Bronchial epithelial cell (primary cell): Measurements from ENCODE around the gene NAV1. TPM values are rescaled to one million over a fixed set of nuclear protein-coding genes. Genes with fewer than 3 reads are reported as not detected.
"Not testable (repeated sequence)": the region's sequence is repeated elsewhere in the genome, so short reads cannot be mapped to it uniquely, and the experiment has no call there.

Experiments used
- DNase-seq: peaks from one replicate; pipeline ENCODE4 v3.0.0-alpha.2; 2010; ENCODE audit warnings: low read depth
- FAIRE-seq: peaks from 2 replicates; lab custom pipeline; 2011; peaks lifted over from hg19 to GRCh38; lab: Jason Lieb, UNC
- H3K27me3 ChIP-seq: 2 replicates; pipeline ENCODE4 v1.5.1; 2011; ENCODE audit warnings: low read length; ENCODE audit not compliant: control insufficient read depth, insufficient read depth
- H3K36me3 ChIP-seq: 2 replicates; pipeline ENCODE4 v1.5.1; 2011; ENCODE audit warnings: low read length; ENCODE audit not compliant: control insufficient read depth, insufficient read depth
- H3K4me3 ChIP-seq: 2 replicates; pipeline ENCODE4 v1.5.1; 2011; ENCODE audit warnings: mild to moderate bottlenecking, low read depth, low read length, control low read depth
- CTCF ChIP-seq: IDR thresholded peaks from 2 replicates; pipeline ENCODE4 v1.5.1; 2011; ENCODE audit warnings: mild to moderate bottlenecking, moderate library complexity, low read length, control low read depth, inconsistent platforms; ENCODE audit not compliant: insufficient read depth, severe bottlenecking
- total RNA-seq: library from RNA; depleted of rRNA; stranded (reverse); fragments of >200 nt; gene quantifications from 2 replicates; pipeline ENCODE4 v1.2.1, GENCODE V29; 2014

The NAV1 gene
- total RNA-seq, 1 donor from 2014 or later, result 1.6 TPM

- no peak for TF ChIP-seq CTCF
- no peak for FAIRE-seq
- Histone ChIP-seq H3K27me3 (no peaks in the 10 kb centered on the region), H3K36me3 (no peaks in the 10 kb centered on the region), H3K4me3 (no peak overlapping the region)
- no peak for DNase-seq
Measured at GRCh38 chr1:201515062-201515750, 23.7 kb upstream of the NAV1 start.

- Histone ChIP-seq H3K27me3 (no peaks in the 10 kb centered on the region), H3K4me3 (no peak overlapping the region), H3K36me3 (no peaks in the 10 kb centered on the region)
- DNase-seq (peak; percentile 78), FAIRE-seq (no peak)
- TF ChIP-seq CTCF, result no peak
Measured at GRCh38 chr1:201515895-201516294, 23.0 kb upstream of the NAV1 start.

- DNase-seq (no peak), FAIRE-seq (no peak)
- no peak for TF ChIP-seq CTCF
- no peaks in the 10 kb centered on the region for H3K36me3 ChIP-seq
- H3K4me3 ChIP-seq, result no peak overlapping the region
- H3K27me3 ChIP-seq, result no peaks in the 10 kb centered on the region
Measured at GRCh38 chr1:201516511-201517127, 22.3 kb upstream of the NAV1 start.

GRCh38 chr1:201517631-201518030 is 21.3 kb upstream of the NAV1 start:
- Histone ChIP-seq H3K4me3 (no peak overlapping the region), H3K36me3 (no peaks in the 10 kb centered on the region), H3K27me3 (no peaks in the 10 kb centered on the region)
- TF ChIP-seq CTCF, result no peak
- no peak for FAIRE-seq
- peak; percentile 72 for DNase-seq

- FAIRE-seq (no peak), DNase-seq (no peak)
- Histone ChIP-seq H3K36me3 (no peaks in the 10 kb centered on the region), H3K27me3 (no peaks in the 10 kb centered on the region), H3K4me3 (no peak overlapping the region)
- TF ChIP-seq CTCF, result no peak
Measured at GRCh38 chr1:201518071-201518470, 20.9 kb upstream of the NAV1 start.

GRCh38 chr1:201520046-201520575 is 18.8 kb upstream of the NAV1 start:
- FAIRE-seq, H3K36me3 ChIP-seq, H3K4me3 ChIP-seq, H3K27me3 ChIP-seq, DNase-seq: not testable (repeated sequence)
